Measurements from ENCODE around the gene CA12.

The CA12 gene

DNA sequence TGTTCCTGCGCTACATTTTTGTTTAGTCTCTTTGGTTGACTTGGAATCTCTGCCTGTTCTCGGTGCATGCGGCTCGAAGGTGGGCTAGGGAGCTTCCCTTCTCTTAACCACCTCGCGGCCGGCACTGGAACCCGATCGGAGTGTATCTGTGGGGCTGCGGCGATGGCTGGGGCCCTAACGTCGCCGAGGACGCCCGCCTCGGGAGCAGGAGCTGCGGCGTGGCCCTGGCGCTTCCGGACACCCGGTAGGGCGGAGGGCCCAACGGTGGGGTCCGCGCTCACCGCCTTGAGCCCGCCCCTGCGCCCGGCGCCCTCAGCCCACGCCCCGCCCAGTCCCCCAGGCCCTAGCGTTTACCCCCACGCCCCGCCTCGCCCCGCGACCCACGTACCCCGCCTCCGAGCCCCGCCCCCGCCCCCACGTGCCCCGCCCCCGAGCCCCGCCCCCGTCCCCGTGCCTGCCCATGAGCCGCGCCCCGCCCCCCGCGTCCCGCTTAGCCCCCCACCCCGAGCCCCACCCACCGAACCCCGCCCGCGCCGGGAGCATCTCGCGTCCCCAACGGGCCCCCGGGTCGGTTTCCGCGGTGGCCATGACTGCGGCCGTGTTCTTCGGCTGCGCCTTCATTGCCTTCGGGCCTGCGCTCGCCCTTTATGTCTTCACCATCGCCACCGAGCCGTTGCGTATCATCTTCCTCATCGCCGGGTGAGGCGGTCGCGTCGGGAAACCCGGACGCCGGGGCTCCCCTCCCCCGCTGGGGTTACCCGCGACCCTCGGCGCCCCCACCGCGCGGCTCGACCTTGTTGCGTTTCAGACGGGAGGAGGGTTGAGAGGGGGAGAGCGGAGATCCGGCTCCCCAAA lies 104.4 kb downstream of the CA12 start, which contains the start of gene APH1B:
Gene APH1B (plus strand): TSS at position 568 of the 855 bp plus-strand sequence. CDS start 19 bp downstream, at position 587.
- no peak for TF ChIP-seq CTCF (IDR thresholded peaks at IDR 0.05; ENCODE audit: borderline replicate concordance, insufficient read depth, low read depth, low read length)
- H3K4me3 ChIP-seq (ENCODE audit: low read depth, low read length) = peak within 1 kb of the TSS; percentile 81

DNA sequence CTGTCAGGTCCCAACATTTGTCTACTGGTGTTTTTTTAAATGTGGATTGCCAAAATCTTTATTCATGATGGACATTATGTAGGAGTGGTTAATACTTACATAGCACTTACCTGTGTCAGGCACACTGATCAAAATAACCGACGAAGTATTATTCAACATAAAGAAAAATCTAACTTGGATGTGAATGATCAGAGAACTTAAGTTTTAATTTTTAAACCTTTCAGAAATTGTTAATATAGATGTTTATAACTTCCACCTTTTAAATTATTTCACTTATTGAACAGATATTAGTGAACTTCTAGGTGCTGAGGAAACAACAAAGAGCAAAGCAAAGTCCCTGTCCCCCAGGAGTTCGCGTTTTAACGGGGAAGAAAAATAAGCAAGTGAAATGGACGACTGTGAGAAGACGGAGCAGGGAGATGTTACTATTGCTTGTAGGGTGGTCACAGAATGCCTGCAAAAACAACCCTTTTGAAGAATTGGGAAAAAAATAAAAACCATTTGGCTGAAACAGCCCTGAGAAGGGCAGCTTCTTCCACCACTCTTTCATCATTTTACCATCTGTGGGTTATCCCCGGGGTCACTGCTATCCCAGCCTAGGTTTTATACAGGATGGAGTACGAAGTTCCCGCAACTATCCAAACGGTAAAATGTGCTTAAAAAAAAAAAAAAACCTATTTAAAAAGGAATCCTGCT lies 105.2 kb downstream of the CA12 start:
- no peak for TF ChIP-seq CTCF (IDR thresholded peaks at IDR 0.05; ENCODE audit: borderline replicate concordance, insufficient read depth, low read depth, low read length)
- H3K4me3 ChIP-seq (ENCODE audit: low read depth, low read length) = peak overlapping the region; percentile 66

DNA sequence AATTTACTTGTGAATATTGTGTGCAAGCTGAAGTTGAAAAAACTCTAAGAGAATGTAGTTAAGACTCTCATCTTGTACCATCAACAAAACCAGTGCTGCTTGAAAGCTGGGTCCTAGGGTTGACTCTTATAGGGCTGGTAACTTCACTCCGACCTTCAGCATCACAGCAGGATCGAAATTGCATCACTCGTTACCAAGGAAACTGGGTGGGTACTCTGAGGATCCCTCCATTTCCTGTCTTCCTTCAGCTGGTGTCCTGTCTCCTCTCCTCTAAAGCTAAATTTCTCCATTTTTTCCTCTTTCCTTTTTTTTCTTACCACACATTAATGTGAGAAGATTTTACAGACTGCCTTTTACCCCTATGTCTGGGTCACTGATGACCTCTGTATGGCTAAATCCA lies 107.2 kb downstream of the CA12 start:
- no peak overlapping the region for H3K4me3 ChIP-seq (ENCODE audit: low read depth, low read length)
- TF ChIP-seq CTCF (IDR thresholded peaks at IDR 0.05; ENCODE audit: borderline replicate concordance, insufficient read depth, low read depth, low read length) = no peak
